HepG2 (cell line): ENCODE results near the gene CD24. TPM values are rescaled to one million over a fixed set of nuclear protein-coding genes. Genes with fewer than 3 reads are reported as not detected.
A peak's percentile ranks its signal among the peaks of the same experiment; 100 is the strongest.

Experiments
- ARID4A ChIP-seq: sonication (generic); formaldehyde crosslinking; IDR thresholded peaks from 2 replicates; pipeline ENCODE4 v1.5.0; 2020; ENCODE audit warnings: mild to moderate bottlenecking, missing genetic modification reagents, borderline replicate concordance
- BHLHE40 ChIP-seq: IDR thresholded peaks from 2 replicates; pipeline ENCODE4 v1.6.1; 2011; ENCODE audit warnings: low read length, improper control_type of control experiment
- ELF3 ChIP-seq: IDR thresholded peaks from 2 replicates; pipeline ENCODE4 v1.6.1; 2016; ENCODE audit warnings: missing genetic modification reagents, missing compliant biosample characterization
- FOSL2 ChIP-seq: sonication (generic); formaldehyde crosslinking; IDR thresholded peaks from 2 replicates; pipeline ENCODE4 v1.4.0; 2020; ENCODE audit warnings: missing genetic modification reagents
- HDAC1 ChIP-seq: sonication (generic); formaldehyde crosslinking; IDR thresholded peaks from 2 replicates; pipeline ENCODE4 v1.5.1; 2020; ENCODE audit warnings: mild to moderate bottlenecking, missing genetic modification reagents
- MAX ChIP-seq: IDR thresholded peaks from 2 replicates; pipeline ENCODE4 v1.6.1; 2012; ENCODE audit warnings: inconsistent platforms
- MED8 ChIP-seq: sonication (generic); formaldehyde crosslinking; IDR thresholded peaks from 2 replicates; pipeline ENCODE4 v1.8.1; 2023; ENCODE audit warnings: mild to moderate bottlenecking, missing genetic modification reagents; ENCODE audit not compliant: insufficient replicate concordance
- MIER3 ChIP-seq: IDR thresholded peaks from 2 replicates; pipeline ENCODE4 v1.6.1; 2016; ENCODE audit warnings: missing compliant biosample characterization, borderline replicate concordance
- NAIF1 ChIP-seq: sonication (generic); formaldehyde crosslinking; IDR thresholded peaks from 2 replicates; pipeline ENCODE4 v1.5.0; 2020; ENCODE audit warnings: mild to moderate bottlenecking, missing genetic modification reagents, borderline replicate concordance
- NR2F1 ChIP-seq, 2 experiments: fragments of 450-650 bp in 1 of 2; formaldehyde crosslinking in 1 of 2; IDR thresholded peaks; 2 replicates each; pipeline versions ENCODE4 v1.5.0 to v1.6.1; 2016 to 2020; ENCODE audit warnings: mild to moderate bottlenecking in 1 of 2, missing compliant biosample characterization in 1 of 2, missing genetic modification reagents in 1 of 2, moderate library complexity in 1 of 2
- RARG ChIP-seq: sonication (generic); formaldehyde crosslinking; IDR thresholded peaks from 2 replicates; pipeline ENCODE4 v1.4.0; 2020; ENCODE audit warnings: low read depth, mild to moderate bottlenecking, missing genetic modification reagents
- SOX5 ChIP-seq: IDR thresholded peaks from 2 replicates; pipeline ENCODE4 v1.6.1; 2016; ENCODE audit warnings: borderline replicate concordance
- ZMYM2 ChIP-seq: sonication (generic); formaldehyde crosslinking; IDR thresholded peaks from 2 replicates; pipeline ENCODE4 v1.8.0; 2022; ENCODE audit warnings: mild to moderate bottlenecking, missing genetic modification reagents
- ZNF251 ChIP-seq: sonication (generic); formaldehyde crosslinking; IDR thresholded peaks from 2 replicates; pipeline ENCODE4 v1.9.0; 2021; ENCODE audit warnings: mild to moderate bottlenecking, missing genetic modification reagents
- ZNF616 ChIP-seq: sonication (generic); formaldehyde crosslinking; IDR thresholded peaks from 2 replicates; pipeline ENCODE4 v1.5.0; 2020; ENCODE audit warnings: low read depth, mild to moderate bottlenecking, missing genetic modification reagents
- ZSCAN21 ChIP-seq: sonication (generic); formaldehyde crosslinking; IDR thresholded peaks from 2 replicates; pipeline ENCODE4 v1.8.0; 2022; ENCODE audit warnings: mild to moderate bottlenecking, missing genetic modification reagents, moderate library complexity, borderline replicate concordance
- polyA plus RNA-seq, 8 experiments: library from polyadenylated mRNA; depleted of rRNA in 3 of 8; stranded (reverse) in 7 of 8; unstranded in 1 of 8; fragments of >200 nt; fragmentation: Illumina TruSeq in 4 of 8; extraction: Trizol in 4 of 8; gene quantifications; 2 replicates each; pipeline versions ENCODE4 v1.2.1 to v1.2.3, GENCODE V29; 2011 to 2016; ENCODE audit warnings: low read depth in 4 of 8, missing spikeins in 1 of 8, mixed read lengths in 1 of 8; ENCODE audit not compliant: insufficient read depth in 1 of 8
- total RNA-seq, 5 experiments: library from RNA; depleted of rRNA; stranded (reverse); fragments of >200 nt; fragmentation: Illumina TruSeq; extraction: Trizol; gene quantifications; 2 replicates each; pipeline ENCODE4 v1.2.3, GENCODE V29; 2016; ENCODE audit warnings: low read depth in 1 of 5
- TF ChIP-seq, protein P1 (sequence below): fragments of 450-650 bp; IDR thresholded peaks from 2 replicates; pipeline ENCODE4 v1.6.1; 2016
- TF ChIP-seq, protein P2 (sequence below): sonication (generic); formaldehyde crosslinking; IDR thresholded peaks from 2 replicates; pipeline ENCODE4 v1.9.0; 2021; ENCODE audit warnings: missing genetic modification reagents, mild to moderate bottlenecking, borderline replicate concordance
- TF ChIP-seq, protein P3 (sequence below): sonication (generic); formaldehyde crosslinking; IDR thresholded peaks from 2 replicates; pipeline ENCODE4 v1.5.0; 2020; ENCODE audit warnings: mild to moderate bottlenecking, missing genetic modification reagents

Gene CD24
- total and polyA plus RNA-seq, 2 of the 13 experiments (the other 11 are each of a cell fraction or from before 2014, with no cell fraction given) = 11.3 to 30.5 TPM

DNA sequence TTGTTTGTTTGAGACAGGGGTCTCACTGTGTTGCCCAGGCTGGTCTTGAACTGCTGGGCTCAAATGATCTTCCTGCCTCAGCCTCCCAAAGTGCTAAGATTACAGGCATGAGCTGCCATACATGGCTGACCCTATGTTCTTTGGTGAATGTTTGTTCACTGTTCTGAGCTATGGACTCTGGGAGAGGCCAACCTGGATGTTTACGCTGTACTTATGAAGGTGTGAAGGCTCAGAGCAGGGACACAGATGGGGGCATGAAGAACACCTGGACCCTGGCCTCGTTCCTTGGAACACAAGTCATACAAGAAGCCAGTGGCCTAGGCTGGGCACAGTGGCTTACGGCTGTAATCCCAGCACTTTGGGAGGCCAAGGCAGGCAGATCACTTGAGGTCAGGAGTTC, 21.1 kb upstream of the CD24 start (continued):
- TF ChIP-seq MED8 (CRISPR knock-in tag) (no peak), ZSCAN21 (CRISPR knock-in tag) (no peak), ZNF251 (CRISPR knock-in tag) (no peak), ARID4A (CRISPR knock-in tag) (no peak), SOX5 (CRISPR knock-in tag) (peak; percentile 57; the same call in 1 of the 2 replicates), ZMYM2 (CRISPR knock-in tag) (peak; percentile 69; the same call in 1 of the 2 replicates), RARG (CRISPR knock-in tag) (no peak), BHLHE40 (no peak), ZNF616 (CRISPR knock-in tag) (no peak), FOSL2 (CRISPR knock-in tag) (no peak), MIER3 (CRISPR knock-in tag) (no peak), ELF3 (peak; percentile 29; the same call in 1 of the 2 replicates), HDAC1 (peak; percentile 31; the same call in 1 of the 2 replicates), MAX (peak; percentile 58), NAIF1 (CRISPR knock-in tag) (no peak), NR2F1 (CRISPR knock-in tag; IDR thresholded peaks at IDR 0.05) (0 out of 4 replicates have a peak, but pooled peaks of 1 of the 2 experiments have one; percentile 10)
- TF ChIP-seq, protein P1, sequence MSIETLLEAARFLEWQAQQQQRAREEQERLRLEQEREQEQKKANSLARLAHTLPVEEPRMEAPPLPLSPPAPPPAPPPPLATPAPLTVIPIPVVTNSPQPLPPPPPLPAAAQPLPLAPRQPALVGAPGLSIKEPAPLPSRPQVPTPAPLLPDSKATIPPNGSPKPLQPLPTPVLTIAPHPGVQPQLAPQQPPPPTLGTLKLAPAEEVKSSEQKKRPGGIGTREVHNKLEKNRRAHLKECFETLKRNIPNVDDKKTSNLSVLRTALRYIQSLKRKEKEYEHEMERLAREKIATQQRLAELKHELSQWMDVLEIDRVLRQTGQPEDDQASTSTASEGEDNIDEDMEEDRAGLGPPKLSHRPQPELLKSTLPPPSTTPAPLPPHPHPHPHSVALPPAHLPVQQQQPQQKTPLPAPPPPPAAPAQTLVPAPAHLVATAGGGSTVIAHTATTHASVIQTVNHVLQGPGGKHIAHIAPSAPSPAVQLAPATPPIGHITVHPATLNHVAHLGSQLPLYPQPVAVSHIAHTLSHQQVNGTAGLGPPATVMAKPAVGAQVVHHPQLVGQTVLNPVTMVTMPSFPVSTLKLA = no peak
- TF ChIP-seq, protein P2, sequence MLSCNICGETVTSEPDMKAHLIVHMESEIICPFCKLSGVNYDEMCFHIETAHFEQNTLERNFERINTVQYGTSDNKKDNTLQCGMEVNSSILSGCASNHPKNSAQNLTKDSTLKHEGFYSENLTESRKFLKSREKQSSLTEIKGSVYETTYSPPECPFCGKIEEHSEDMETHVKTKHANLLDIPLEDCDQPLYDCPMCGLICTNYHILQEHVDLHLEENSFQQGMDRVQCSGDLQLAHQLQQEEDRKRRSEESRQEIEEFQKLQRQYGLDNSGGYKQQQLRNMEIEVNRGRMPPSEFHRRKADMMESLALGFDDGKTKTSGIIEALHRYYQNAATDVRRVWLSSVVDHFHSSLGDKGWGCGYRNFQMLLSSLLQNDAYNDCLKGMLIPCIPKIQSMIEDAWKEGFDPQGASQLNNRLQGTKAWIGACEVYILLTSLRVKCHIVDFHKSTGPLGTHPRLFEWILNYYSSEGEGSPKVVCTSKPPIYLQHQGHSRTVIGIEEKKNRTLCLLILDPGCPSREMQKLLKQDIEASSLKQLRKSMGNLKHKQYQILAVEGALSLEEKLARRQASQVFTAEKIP (CRISPR knock-in tag) = no peak
- TF ChIP-seq, protein P3, sequence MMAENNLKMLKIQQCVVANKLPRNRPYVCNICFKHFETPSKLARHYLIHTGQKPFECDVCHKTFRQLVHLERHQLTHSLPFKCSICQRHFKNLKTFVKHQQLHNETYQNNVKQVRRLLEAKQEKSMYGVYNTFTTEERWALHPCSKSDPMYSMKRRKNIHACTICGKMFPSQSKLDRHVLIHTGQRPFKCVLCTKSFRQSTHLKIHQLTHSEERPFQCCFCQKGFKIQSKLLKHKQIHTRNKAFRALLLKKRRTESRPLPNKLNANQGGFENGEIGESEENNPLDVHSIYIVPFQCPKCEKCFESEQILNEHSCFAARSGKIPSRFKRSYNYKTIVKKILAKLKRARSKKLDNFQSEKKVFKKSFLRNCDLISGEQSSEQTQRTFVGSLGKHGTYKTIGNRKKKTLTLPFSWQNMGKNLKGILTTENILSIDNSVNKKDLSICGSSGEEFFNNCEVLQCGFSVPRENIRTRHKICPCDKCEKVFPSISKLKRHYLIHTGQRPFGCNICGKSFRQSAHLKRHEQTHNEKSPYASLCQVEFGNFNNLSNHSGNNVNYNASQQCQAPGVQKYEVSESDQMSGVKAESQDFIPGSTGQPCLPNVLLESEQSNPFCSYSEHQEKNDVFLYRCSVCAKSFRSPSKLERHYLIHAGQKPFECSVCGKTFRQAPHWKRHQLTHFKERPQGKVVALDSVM = peak; percentile 44; the same call in 1 of the 2 replicates
